Keratinocyte (primary cell): ENCODE results near the gene ROR1. TPM values are rescaled to one million over a fixed set of nuclear protein-coding genes. Genes with fewer than 3 reads are reported as not detected.

ENCODE experiments used
- DNase-seq: peaks from one replicate; pipeline ENCODE4 v3.0.0-alpha.2; 2011; ENCODE audit warnings: low read depth, missing footprints, low spot score
- FAIRE-seq: peaks from 2 replicates; lab custom pipeline; 2011; peaks lifted over from hg19 to GRCh38; lab: Jason Lieb, UNC
- H2AFZ ChIP-seq: 2 replicates; pipeline ENCODE4 v1.6.0; 2012; ENCODE audit warnings: low read length, control low read depth, inconsistent platforms; ENCODE audit not compliant: control insufficient read depth
- H3K27ac ChIP-seq: 2 replicates; pipeline ENCODE4 v1.5.1; 2011; ENCODE audit warnings: low read length; ENCODE audit not compliant: control insufficient read depth, insufficient read depth
- H3K27me3 ChIP-seq: 3 replicates; pipeline ENCODE4 v1.6.0; 2011; ENCODE audit warnings: low read length; ENCODE audit not compliant: control insufficient read depth, insufficient read depth; ENCODE audit errors: extremely low read depth
- H3K36me3 ChIP-seq, 2 experiments: 2 replicates in 1 of 2; 3 replicates in 1 of 2; pipeline ENCODE4 v1.5.1; 2011; ENCODE audit warnings: low read length in 2 of 2, mild to moderate bottlenecking in 1 of 2; ENCODE audit not compliant: control insufficient read depth in 2 of 2, insufficient read depth in 2 of 2; ENCODE audit errors: extremely low read depth in 1 of 2
- H3K4me1 ChIP-seq: 3 replicates; pipeline ENCODE4 v1.5.1; 2011; ENCODE audit warnings: low read length; ENCODE audit not compliant: control insufficient read depth, insufficient read depth; ENCODE audit errors: extremely low read depth
- H3K4me2 ChIP-seq: 3 replicates; pipeline ENCODE4 v1.6.0; 2011; ENCODE audit warnings: low read depth, low read length; ENCODE audit not compliant: control insufficient read depth, insufficient read depth; ENCODE audit errors: extremely low read depth
- H3K4me3 ChIP-seq, 3 experiments: fragments of 200-600 bp in 1 of 3; sonication (generic) in 1 of 3; 2 replicates in 2 of 3; 3 replicates in 1 of 3; pipeline ENCODE4 v1.5.1; 2011 to 2016; ENCODE audit warnings: low read length in 3 of 3, mild to moderate bottlenecking in 3 of 3, control low read depth in 2 of 3, inconsistent platforms in 1 of 3, low read depth in 1 of 3, mixed read lengths in 1 of 3, mixed run types in 1 of 3, moderate library complexity in 1 of 3; ENCODE audit not compliant: control insufficient read depth in 2 of 3, insufficient read depth in 2 of 3; ENCODE audit errors: extremely low read depth in 1 of 3
- H3K79me2 ChIP-seq: 2 replicates; pipeline ENCODE4 v1.6.0; 2012; ENCODE audit warnings: low read length; ENCODE audit not compliant: control insufficient read depth, insufficient read depth
- H3K9ac ChIP-seq: 3 replicates; pipeline ENCODE4 v1.6.0; 2011; ENCODE audit warnings: low read length; ENCODE audit not compliant: control insufficient read depth, insufficient read depth; ENCODE audit errors: extremely low read depth
- H3K9me1 ChIP-seq: 3 replicates; pipeline ENCODE4 v1.6.0; 2011; ENCODE audit warnings: low read length; ENCODE audit not compliant: control insufficient read depth, insufficient read depth; ENCODE audit errors: extremely low read depth
- H3K9me3 ChIP-seq: 2 replicates; pipeline ENCODE4 v1.5.1; 2012; ENCODE audit warnings: low read depth, low read length; ENCODE audit not compliant: control insufficient read depth
- H4K20me1 ChIP-seq: 3 replicates; pipeline ENCODE4 v1.6.0; 2011; ENCODE audit warnings: low read length; ENCODE audit not compliant: control insufficient read depth, insufficient read depth; ENCODE audit errors: extremely low read depth
- CTCF ChIP-seq, 3 experiments: IDR thresholded peaks in 1 of 3; conservative IDR thresholded peaks in 1 of 3; optimal IDR thresholded peaks in 1 of 3; 2 replicates in 2 of 3; 3 replicates in 1 of 3; pipeline versions ENCODE3 to v1.5.1; 2011; ENCODE audit warnings: low read length in 3 of 3, mild to moderate bottlenecking in 3 of 3, moderate library complexity in 2 of 3, control low read depth in 1 of 3, inconsistent platforms in 1 of 3; ENCODE audit not compliant: insufficient read depth in 2 of 3; ENCODE audit errors: extremely low read depth in 1 of 3
- EZH2 ChIP-seq: IDR thresholded peaks from one replicate; pipeline ENCODE4 v1.6.1; 2012; ENCODE audit warnings: inconsistent platforms, mild to moderate bottlenecking, low read length, moderate library complexity
- dilution Hi-C: fragments of 300-500 bp; cut with MboI; formaldehyde crosslinking; loops from one replicate; pipeline ENCODE4 v1.7.0; 2020; ENCODE audit warnings: low sequenced_read_pairs; ENCODE audit not compliant: extremely low pct_ligation_motif_present
- polyA plus RNA-seq, 5 experiments: library from polyadenylated mRNA; depleted of rRNA in 3 of 5; stranded (reverse) in 3 of 5; stranded (forward) in 1 of 5; unstranded in 1 of 5; fragments of >200 nt; gene quantifications; 1 replicate in 1 of 5; 2 replicates in 3 of 5; 3 replicates in 1 of 5; pipeline versions ENCODE4 v1.2.1 to v1.2.3, GENCODE V29; 2011 to 2012; ENCODE audit warnings: missing spikeins in 2 of 5, low read depth in 1 of 5, low replicate concordance in 1 of 5

The ROR1 gene
- polyA plus RNA-seq, 1 donor (not counting 4 experiments of a cell fraction or from before 2014, with no cell fraction given) = 9.2 TPM

- no peak for TF ChIP-seq CTCF (optimal IDR thresholded peaks at IDR 0.05 in 1 of 3, IDR thresholded peaks at IDR 0.05 in 1 of 3, conservative IDR thresholded peaks at IDR 0.05 in 1 of 3; ENCODE audit: extremely low read depth in 1 of 3, insufficient read depth in 2 of 3, low read length in 3 of 3)
- no peak for TF ChIP-seq EZH2
- Histone ChIP-seq H3K9me3 (no peaks in the 10 kb centered on the region), H3K4me1 (peaks cover 12% of the 10 kb centered on the region), H3K9me1 (no peaks in the 10 kb centered on the region), H3K79me2 (no peaks in the 10 kb centered on the region), H2AFZ (no peak overlapping the region), H3K9ac (no peak overlapping the region), H3K4me3 (no peak overlapping the region), H3K27ac (no peak overlapping the region), H4K20me1 (no peaks in the 10 kb centered on the region), H3K4me2 (peak overlapping the region; percentile 24), H3K36me3 (no peaks in the 10 kb centered on the region), H3K27me3 (no peaks in the 10 kb centered on the region)
- DNase-seq (peak; percentile 45), FAIRE-seq (peak; percentile 90)
- dilution Hi-C loops = no loop called here
Observed at GRCh38 chr1:63969441-63969901, 195.7 kb downstream of the ROR1 start.

GRCh38 chr1:63971557-63971956, 197.7 kb downstream of the ROR1 start:
- Histone ChIP-seq H3K4me2 (no peak overlapping the region), H3K27me3 (no peaks in the 10 kb centered on the region), H2AFZ (no peak overlapping the region), H3K9me3 (no peaks in the 10 kb centered on the region), H3K9ac (no peak overlapping the region), H3K4me3 (no peak overlapping the region), H3K36me3 (no peaks in the 10 kb centered on the region), H3K9me1 (no peaks in the 10 kb centered on the region), H3K4me1 (peaks cover 12% of the 10 kb centered on the region), H3K27ac (no peak overlapping the region), H4K20me1 (no peaks in the 10 kb centered on the region), H3K79me2 (no peaks in the 10 kb centered on the region)
- dilution Hi-C loops = no loop called here
- no peak for DNase-seq
- no peak for FAIRE-seq
- TF ChIP-seq CTCF (optimal IDR thresholded peaks at IDR 0.05 in 1 of 3, IDR thresholded peaks at IDR 0.05 in 1 of 3, conservative IDR thresholded peaks at IDR 0.05 in 1 of 3; ENCODE audit: extremely low read depth in 1 of 3, insufficient read depth in 2 of 3, low read length in 3 of 3) (no peak), EZH2 (no peak)
